Activated CD8-positive, alpha-beta memory T cell treated with anti-CD3 and anti-CD28 coated beads for 48 hours (primary cell): ENCODE measurements around the gene GALNT8.
"Not testable (repeated sequence)": the region's sequence is repeated elsewhere in the genome, so short reads cannot be mapped to it uniquely, and the experiment has no call there.

Source experiments
- DNase-seq, 3 experiments: peaks; one replicate each; pipeline ENCODE4 v3.0.0-alpha.2; 2020; ENCODE audit warnings: low read depth in 2 of 3, low spot score in 2 of 3

The GALNT8 gene

GRCh38 chr12:4719821-4720636 lies at the start of gene GALNT8:
TSS of gene GALNT8 (plus strand) at chr12:4720400. CDS start at chr12:4720678, 278 bp downstream.
- no peak for DNase-seq

- DNase-seq = no peak
These were observed 40.5 kb upstream of the GALNT8 start for GRCh38 chr12:4679711-4680110.

- no peak for DNase-seq
These were observed 38.5 kb upstream of the GALNT8 start for GRCh38 chr12:4681732-4682131.

DNA sequence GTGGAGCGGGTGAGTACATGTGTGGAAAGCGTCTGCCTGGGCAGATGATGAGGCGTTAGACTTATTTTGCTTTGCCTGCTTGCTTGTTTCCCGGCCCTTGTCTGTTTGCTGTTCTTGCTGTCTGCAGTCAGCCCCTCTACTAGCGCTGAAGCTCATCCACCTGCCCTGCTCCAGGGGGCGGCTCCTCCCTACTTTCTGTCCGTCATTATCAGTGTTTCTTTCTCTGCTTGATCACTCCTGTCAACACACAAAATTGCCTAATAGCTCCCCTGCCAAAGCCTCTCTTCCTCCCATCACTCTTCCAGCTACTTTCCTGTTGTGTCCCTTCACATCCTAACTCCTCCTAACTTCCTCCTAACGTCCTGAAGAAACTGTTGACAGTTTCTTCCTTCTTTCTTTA lies 34.9 kb upstream of the GALNT8 start:
- no peak for DNase-seq

DNA sequence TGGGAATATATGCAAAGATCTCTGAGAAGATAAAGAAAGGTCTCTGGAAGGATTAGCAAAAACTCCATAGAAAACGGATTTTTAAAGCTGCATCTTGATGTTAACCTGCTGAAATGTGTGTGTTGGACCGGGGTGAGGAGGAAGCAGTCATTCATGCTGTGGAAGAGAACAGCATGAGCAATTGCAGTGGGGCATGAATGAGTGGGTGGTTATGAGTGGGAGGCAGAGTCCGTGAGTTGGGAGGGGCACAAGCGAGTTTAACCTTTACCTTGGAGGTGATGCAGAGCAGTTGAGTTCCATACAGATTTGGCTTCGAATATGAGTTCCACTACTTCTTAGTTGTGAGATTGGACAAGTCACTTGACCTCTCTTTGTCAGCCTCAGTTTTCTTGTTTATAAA lies 29.4 kb upstream of the GALNT8 start:
- no peak for DNase-seq

GRCh38 chr12:4700621-4701026 lies 19.6 kb upstream of the GALNT8 start:
- DNase-seq = no peak

DNA sequence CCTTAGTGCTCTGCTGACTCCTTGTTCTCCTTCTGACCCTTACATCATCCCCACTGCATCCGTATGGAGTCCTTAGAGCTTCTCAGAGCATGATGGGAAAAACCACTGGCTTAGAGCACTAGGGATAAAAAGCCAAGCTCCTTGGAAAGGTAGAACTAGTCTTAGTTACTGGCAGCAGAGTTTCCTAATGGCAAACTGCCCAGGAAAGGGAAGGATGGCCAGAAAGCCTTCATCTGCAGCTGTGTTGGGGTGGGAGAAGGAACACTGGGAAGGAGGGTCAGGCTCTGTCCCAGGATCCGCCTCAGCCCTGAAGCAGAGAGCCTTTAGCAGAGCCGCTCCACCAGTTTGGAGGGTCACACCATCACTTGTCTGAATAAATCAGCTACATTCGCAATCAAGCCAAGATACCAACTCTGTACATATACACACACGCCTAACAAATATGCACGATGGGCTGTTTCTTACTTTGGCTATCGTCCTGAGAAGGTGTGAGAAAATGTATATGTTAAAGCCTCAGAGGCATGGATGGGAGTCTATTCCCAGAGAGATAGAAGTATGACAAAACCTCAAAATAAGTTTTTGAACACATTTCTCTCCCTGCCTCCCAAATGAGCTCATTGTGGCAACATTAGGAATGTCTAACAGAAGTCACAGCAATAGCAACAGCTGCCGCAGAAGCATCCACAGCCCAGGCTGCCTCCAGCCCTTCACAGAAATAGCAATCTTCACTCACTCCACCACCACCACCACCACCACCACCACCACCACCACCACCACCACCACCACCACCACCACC lies 18.6 kb upstream of the GALNT8 start:
- no peak for DNase-seq

DNA sequence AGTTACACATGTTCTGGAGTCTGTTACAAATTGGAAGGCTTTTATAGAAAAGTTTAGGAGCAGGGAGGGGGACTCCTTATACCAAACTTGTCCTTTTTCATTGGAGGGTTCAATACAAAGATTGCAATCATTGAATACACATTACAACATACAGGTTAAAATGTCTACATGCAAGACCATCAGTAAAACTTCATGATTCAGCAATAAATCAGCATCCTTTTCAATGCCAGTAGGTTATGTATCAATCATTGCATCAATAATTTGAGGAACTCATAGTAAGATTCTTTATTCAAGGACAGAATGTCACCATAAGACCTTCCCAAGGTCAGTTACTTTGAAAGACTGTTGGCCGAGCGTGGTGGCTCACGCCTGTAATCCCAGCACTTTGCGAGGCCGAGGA lies 16.5 kb upstream of the GALNT8 start:
- no peak for DNase-seq

DNA sequence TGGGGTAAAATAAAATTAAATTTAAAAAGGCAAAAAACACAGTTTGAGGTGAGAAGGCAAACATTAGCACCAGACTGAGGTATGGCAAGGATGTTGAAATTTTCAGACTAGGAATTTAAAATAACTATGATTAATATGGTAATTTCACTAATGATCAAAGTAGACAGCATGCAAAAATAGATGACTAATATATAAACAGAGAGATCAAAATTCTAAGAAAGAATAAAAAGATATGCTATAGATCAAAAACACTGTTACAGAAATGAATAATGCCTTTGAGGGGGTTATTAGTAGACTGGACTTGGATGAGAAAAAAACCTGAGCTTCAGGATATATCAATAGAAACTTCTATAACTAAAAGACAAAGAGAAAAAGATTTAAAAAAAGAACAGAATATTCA lies 14.4 kb upstream of the GALNT8 start:
- DNase-seq = no peak

DNA sequence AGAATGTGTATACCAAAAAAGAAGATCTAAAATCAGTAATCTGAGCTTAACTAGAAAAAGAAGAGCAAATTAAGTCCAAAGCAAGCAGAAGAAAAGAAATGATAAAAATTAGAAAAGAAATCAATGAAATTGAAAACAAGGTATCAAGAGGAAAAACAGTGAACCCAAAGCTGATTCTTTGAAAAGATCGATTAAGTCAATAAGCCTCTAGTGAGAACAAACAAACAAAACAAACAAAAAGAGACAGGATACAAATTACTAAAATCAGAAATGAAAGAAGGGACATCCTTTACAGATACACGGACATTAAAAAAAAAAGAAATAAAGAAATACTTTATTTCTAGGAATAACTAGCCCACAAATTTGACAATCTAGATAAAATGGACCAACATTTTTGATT lies 12.9 kb upstream of the GALNT8 start:
- DNase-seq = no peak

DNA sequence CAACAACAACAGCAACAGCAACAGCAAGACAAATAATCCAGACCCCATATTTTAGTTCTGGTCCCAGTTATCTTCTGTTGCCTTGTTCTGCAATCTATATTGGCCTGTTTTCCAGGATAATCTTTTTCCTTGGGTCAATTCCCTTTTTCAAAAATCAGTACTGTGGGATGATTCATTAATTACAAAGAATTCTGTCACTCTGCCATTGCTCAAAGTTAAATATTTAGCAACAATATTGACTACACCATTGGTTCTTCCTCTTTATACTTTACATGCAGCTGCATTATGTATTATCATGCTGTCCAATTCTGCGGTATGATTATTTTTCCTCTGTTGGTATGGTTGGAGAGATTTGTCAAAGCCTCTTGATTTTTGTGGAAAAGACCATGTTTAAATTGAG lies 10.1 kb upstream of the GALNT8 start:
- no peak for DNase-seq

GRCh38 chr12:4714879-4715278 lies 5.3 kb upstream of the GALNT8 start:
- no peak for DNase-seq

DNA sequence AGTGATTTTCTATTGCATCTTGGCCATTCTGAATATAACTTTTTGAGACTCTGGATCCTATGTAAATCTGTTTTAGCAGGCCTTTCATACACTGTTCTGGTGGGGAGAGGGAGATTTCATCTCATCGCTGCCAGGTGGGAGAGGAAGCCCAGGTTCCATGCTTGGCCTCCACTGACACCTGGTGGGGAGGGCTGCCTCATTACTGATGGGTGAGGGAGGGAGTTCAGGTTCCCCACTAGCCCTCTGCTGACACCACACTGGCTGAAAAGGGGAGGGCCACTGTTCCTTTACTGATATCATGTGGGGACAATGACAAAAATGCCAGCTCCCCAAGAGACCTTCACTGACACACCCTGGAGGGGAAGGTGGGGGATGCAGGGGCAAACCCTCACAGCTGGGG lies 2.4 kb upstream of the GALNT8 start:
- DNase-seq = no peak

DNA sequence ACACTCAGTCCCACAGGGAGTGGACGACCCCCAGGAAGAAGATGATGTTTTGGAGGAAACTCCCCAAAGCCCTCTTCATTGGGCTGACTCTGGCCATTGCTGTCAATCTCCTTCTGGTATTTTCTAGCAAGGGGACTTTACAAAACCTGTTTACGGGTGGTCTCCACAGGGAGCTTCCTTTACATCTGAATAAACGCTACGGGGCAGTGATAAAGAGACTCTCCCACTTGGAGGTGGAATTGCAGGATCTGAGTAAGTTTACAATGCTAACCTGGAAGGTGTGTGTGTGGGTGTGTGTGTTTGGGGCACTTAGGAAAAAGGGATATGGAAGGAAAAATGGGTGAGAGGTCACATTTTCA lies 416 bp downstream of the GALNT8 start:
- DNase-seq = no peak

DNA sequence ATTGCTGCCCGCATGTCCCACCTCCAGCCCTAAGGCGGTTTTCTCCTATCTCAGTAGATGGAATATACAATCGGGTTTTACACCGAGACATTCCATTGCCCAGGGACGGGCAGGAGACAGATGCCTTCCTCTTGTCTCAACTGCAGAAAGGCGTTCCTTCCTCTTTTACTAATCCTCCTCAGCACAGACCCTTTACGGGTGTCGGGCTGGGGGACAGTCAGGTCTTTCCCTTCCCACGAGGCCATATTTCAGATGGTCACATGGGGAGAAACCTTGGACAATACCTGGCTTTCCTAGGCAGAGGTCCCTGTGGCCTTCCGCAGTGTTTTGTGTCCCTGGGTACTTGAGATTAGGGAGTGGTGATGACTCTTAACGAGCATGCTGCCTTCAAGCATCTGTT lies 1.4 kb downstream of the GALNT8 start:
- not testable (repeated sequence) for DNase-seq

GRCh38 chr12:4723226-4723625 lies 3.0 kb downstream of the GALNT8 start:
- DNase-seq = no peak

DNA sequence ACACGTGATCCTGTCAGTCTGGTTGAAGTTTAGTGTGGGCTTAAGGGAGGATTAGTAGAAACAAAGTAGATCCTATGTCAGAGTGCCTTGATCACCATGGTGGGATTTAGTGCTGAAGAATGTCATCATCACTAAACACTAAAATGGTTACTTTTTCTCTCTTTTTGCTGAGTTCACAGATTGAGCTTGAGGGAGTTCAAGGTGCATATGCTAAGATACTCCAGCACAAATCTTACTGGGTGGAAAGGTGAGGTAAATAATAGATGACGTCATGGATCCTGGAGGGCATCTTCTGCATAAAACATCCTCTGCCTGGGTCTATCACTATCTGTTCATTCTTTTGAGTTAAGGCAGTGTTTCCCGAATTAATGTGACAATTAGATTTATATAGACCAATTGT lies 4.9 kb downstream of the GALNT8 start:
- DNase-seq = no peak

DNA sequence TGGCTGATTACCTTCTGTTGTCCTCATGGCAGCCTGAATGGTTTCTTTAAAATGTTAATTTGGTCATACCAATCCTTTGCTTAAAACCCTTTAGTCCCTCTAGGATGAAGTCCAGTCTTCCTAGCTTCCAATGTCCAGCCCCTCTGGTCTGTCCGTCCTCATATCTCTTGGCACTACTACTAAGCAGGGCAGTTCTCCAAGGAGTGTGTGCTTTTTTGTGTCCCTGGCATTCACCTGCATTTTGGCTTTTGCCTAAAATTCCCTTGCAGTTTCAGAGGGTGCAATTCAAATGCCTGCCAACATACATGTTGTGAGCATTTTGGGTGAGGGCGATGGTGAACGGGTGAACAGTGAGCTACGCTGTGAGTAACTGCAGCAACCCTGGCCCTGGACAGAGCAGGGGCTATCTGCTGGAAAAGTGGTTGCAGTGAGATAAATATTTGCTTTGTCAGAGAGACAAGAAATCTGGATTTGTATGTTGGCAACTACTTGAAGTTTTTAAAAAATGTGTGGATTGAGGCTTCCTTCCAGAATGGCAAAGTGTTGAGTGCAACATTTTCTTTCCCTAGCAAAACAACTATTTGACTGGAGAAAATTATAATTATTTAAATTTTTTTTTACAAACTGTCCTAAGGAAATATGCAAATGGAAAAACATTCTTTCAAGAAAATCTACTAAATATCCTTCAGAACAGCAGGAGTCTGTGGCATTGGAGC lies 14.6 kb downstream of the GALNT8 start:
- DNase-seq = no peak

DNA sequence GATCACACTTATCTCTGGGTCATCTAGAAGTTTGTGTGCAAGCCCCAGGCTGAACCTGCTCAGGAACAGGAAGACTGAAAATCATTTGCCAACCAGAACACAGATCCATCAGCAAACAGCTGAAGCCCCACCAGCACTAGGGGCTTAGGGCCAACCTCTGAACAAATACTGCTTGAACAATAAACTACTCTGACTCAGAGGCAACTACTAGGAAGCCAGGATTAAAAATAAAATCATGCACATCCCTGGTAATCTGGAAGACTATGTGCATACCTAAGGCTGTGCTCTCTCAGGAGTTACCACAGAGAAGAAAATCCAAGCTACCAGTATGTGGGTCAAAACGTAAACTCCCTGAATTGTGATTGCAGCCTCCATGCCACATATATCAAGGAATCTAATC lies 15.9 kb downstream of the GALNT8 start:
- no peak for DNase-seq

- DNase-seq = no peak
These were observed 18.3 kb downstream of the GALNT8 start for GRCh38 chr12:4738541-4738940.

GRCh38 chr12:4742416-4742970 lies 22.3 kb downstream of the GALNT8 start:
- DNase-seq = no peak

DNA sequence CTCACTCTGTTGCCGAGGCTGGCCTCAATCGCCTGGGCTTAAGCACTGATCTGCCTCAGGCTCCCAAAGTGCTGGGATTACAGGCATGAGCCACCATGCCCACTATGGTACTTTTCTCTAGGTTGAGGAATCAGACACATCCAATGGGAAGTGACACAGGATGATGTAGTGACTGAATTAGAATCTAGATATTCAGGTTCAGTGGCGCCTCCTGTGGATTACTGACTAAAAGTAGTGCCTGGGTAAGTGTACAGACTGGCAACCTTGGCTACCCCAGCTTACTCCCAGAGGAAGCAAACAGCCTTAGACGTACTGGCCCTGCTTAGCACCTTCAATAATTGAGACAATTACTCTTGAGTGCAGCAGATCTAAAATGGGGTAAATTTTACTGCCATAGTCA lies 22.8 kb downstream of the GALNT8 start:
- no peak for DNase-seq
